ENCODE data around the gene CBFA2T3.

DNA sequence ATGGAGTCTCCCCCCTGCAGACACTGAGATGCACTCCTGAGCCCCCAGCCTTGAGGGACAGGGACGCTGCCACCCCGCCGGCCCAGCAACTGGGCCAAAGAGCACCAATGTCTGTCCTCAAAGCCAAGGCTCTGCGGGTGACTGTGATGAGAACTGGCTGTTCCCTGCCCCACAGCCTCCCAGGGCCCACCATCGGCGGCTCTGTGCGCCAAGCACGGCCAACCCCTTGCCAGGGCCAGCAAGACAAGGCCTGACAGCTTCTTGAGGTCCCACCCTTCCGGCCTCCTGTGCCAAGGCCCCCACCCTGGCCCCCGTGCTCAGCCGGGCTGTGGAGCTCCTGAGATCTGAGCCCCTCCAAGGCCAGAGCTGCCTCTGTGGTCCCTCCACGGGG, 76.3 kb downstream of the CBFA2T3 start:
- TF ChIP-seq, protein P1, sequence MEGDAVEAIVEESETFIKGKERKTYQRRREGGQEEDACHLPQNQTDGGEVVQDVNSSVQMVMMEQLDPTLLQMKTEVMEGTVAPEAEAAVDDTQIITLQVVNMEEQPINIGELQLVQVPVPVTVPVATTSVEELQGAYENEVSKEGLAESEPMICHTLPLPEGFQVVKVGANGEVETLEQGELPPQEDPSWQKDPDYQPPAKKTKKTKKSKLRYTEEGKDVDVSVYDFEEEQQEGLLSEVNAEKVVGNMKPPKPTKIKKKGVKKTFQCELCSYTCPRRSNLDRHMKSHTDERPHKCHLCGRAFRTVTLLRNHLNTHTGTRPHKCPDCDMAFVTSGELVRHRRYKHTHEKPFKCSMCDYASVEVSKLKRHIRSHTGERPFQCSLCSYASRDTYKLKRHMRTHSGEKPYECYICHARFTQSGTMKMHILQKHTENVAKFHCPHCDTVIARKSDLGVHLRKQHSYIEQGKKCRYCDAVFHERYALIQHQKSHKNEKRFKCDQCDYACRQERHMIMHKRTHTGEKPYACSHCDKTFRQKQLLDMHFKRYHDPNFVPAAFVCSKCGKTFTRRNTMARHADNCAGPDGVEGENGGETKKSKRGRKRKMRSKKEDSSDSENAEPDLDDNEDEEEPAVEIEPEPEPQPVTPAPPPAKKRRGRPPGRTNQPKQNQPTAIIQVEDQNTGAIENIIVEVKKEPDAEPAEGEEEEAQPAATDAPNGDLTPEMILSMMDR (tag by site-specific recombination; IDR thresholded peaks at IDR 0.05) = no peak
- TF ChIP-seq ZNF48 (tag by site-specific recombination; IDR thresholded peaks at IDR 0.05) (no peak), KLF1 (tag by site-specific recombination; IDR thresholded peaks at IDR 0.05) (no peak), ZNF416 (tag by site-specific recombination; IDR thresholded peaks at IDR 0.05) (no peak), YY1 (tag by site-specific recombination; IDR thresholded peaks at IDR 0.05) (no peak)
- TF ChIP-seq, protein P2, sequence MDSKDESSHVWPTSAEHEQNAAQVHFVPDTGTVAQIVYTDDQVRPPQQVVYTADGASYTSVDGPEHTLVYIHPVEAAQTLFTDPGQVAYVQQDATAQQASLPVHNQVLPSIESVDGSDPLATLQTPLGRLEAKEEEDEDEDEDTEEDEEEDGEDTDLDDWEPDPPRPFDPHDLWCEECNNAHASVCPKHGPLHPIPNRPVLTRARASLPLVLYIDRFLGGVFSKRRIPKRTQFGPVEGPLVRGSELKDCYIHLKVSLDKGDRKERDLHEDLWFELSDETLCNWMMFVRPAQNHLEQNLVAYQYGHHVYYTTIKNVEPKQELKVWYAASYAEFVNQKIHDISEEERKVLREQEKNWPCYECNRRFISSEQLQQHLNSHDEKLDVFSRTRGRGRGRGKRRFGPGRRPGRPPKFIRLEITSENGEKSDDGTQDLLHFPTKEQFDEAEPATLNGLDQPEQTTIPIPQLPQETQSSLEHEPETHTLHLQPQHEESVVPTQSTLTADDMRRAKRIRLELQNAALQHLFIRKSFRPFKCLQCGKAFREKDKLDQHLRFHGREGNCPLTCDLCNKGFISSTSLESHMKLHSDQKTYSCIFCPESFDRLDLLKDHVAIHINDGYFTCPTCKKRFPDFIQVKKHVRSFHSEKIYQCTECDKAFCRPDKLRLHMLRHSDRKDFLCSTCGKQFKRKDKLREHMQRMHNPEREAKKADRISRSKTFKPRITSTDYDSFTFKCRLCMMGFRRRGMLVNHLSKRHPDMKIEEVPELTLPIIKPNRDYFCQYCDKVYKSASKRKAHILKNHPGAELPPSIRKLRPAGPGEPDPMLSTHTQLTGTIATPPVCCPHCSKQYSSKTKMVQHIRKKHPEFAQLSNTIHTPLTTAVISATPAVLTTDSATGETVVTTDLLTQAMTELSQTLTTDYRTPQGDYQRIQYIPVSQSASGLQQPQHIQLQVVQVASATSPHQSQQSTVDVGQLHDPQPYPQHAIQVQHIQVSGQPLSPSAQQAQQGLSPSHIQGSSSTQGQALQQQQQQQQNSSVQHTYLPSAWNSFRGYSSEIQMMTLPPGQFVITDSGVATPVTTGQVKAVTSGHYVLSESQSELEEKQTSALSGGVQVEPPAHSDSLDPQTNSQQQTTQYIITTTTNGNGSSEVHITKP (tag by site-specific recombination; IDR thresholded peaks at IDR 0.05) = no peak

Measured in HEK293 (cell line).